GM21786 (cell line): ENCODE measurements around the gene AFF3.

Experiments
- ATAC-seq: cut with Tn5 transposase; IDR thresholded peaks from one replicate; pipeline ENCODE4 v1.9.1; 2021; ENCODE audit not compliant: unreplicated experiment

Gene AFF3

GRCh38 chr2:100072503-100072902 is 69.9 kb downstream of the AFF3 start:
- no peak for ATAC-seq

DNA sequence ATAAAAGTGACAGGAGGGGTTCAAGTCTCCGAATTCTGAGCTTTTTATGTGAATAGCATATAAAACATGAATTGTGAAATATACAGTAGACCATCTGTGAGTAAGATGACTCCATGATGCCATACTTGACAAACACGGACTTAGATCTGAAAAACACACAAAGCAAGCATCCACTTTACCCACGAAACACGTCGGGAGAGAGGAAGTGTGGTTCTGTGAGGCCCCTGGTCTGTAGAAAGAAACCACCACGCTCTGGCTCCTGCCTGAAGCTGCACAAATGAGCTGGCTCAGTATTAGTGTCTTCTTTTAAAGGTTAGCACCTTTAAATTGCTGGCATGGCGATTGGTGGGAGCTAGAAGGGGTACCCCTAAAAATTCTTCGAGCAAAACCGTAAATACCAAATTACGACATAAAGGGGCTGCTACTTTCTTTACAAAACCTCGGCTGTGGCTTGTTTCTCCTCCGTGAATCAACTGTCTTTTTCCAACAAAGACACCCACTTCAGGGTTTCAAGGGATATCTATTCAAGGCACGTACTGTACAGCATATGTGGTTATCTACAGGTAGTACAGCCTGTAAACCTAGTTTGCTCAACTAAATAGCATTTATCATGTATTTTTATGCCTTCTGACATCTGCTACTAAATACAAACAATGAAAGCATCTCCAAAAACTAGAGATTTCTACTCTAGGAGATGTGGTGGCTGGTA is 70.9 kb downstream of the AFF3 start:
- ATAC-seq, result no peak

DNA sequence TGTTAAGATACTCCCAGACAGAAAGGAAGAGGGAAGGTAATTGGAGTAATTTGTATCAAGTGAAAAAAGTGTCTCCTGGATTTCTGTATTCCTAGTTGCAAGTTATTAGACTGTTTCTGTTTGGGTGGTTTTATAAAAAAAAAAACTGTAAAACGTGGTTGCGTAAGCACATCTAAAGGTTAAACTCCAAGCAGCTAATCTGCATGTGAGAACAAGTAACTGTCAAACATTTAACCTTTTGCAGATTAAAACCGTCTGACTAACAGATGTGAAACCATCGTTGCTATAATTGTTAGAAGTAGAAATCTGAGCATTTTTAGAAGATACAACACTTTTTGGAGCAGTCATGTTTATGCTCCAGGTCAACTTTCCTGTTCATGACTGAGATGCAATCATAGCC is 72.3 kb downstream of the AFF3 start:
- ATAC-seq, result no peak

- no peak for ATAC-seq
Measured at GRCh38 chr2:100068395-100068794, 74.0 kb downstream of the AFF3 start.

- no peak for ATAC-seq
Measured at GRCh38 chr2:100067784-100068183, 74.6 kb downstream of the AFF3 start.

DNA sequence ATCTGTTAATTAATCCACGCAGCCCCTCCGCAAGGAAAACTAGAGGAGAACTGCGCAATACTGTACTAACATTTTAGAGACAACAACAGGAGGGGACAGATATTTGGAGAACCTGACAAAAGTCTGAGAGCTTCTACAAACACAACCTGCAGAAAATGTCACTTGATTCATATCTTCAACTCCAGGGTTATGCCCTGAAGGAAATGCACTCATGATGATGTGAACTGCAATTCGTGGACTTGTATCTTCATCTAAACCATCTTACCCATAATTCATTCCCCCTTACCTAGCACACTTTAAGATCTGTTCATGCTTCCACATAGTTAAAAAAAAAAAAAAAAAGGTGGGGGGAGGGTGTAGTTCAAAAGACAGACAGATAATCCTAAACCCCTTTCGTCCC is 75.5 kb downstream of the AFF3 start:
- no peak for ATAC-seq

- no peak for ATAC-seq
Measured at GRCh38 chr2:100066246-100066645, 76.1 kb downstream of the AFF3 start.

- ATAC-seq, result no peak
Measured at GRCh38 chr2:100064592-100065428, 77.6 kb downstream of the AFF3 start.

GRCh38 chr2:100064165-100064564 is 78.2 kb downstream of the AFF3 start:
- ATAC-seq, result no peak

DNA sequence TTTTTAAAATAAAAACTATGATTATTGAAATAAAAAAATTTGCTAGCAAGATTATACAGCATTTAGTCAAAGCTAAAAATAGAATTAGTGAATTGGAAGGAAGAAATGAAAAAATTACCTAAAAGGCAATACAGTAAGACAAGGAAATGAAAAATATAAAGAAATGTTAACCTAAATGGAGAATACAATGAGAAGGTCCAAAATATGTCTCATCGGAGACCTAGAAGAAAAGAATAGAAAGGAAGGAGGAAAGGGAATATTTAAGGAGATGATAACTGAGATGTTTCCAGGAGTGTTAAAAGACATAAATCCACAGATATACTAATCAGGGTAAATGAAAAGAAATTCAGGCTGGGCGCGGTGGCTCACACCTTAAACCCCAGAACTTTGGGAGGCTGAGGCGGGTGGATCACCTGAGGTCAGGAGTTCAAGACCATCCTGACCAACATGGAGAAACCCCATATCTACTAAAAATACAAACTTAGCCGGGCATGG is 78.9 kb downstream of the AFF3 start:
- ATAC-seq, result no peak

DNA sequence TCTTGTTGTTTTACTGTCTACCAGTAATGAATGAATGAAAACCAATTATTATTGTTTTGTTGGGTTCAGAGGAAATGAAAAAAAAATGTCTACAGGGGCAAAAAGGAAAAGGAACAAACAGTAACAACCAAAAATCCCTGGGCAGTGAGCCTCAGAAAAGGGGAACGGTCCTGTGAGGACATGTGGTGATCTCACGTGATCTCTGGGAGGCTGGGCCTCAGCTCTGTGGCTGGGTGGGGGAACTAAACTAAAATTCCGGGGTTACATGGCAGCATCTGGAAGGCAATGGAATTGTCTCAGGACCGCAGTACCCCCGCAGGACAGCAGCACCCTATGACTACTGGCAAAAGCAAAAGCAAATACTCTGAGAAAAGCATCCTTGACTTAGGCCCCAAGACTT is 80.1 kb downstream of the AFF3 start:
- ATAC-seq, result no peak

- no peak for ATAC-seq
Measured at GRCh38 chr2:100060875-100061274, 81.5 kb downstream of the AFF3 start.

DNA sequence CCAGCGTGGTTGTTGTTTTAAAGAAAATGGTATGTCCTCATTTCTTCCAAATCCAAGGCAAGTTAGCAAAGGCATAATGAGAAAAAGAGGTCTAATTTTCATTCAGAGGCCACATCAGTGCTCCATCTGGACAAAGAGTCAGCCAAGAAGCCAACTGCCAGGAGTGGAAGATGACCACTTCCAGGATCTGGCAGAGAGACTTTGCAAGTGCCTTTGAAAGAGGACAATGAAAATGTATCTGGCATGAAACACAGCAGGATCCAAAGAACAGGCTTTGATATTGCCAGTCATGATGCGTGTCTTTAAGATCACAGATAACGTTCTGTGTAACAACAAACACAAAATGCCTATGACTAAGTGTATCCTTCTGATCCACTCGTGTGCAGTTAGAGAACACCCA is 82.8 kb downstream of the AFF3 start:
- ATAC-seq, result no peak

DNA sequence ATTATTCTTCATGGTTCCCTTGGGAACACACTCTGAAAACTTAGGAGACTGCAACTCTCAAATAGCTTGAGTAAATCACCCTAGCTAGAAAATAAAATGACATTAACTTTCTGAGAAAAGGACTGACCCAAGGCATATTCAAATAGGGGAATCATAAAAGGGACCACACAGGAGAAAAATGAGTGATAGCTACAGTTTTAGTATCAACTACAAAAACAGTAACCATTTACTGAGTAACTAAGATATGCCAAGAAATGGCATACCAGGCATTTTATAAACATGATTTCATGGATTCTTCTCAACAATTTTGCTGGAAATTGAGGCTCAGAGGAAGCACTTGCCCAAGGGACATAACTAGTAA is 84.5 kb downstream of the AFF3 start:
- no peak for ATAC-seq

DNA sequence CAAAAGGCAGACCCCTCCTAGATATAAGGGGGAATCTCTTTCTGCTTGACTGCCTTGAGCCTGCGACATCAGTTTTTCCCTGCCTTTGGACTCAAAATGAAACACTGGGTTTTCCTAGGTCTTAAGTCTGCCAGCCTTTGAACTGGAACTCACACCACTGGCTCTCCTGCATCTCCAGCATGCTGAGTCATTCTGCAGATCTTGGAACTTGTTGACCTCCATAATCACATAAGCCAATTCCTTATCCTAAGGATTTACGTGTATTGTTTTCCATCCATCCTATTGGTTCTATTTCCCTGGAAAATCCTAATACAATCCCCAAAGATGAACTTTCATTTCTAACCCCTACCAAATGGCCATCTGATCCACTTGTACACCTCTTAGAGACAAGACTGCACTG is 88.0 kb downstream of the AFF3 start:
- ATAC-seq, result no peak

DNA sequence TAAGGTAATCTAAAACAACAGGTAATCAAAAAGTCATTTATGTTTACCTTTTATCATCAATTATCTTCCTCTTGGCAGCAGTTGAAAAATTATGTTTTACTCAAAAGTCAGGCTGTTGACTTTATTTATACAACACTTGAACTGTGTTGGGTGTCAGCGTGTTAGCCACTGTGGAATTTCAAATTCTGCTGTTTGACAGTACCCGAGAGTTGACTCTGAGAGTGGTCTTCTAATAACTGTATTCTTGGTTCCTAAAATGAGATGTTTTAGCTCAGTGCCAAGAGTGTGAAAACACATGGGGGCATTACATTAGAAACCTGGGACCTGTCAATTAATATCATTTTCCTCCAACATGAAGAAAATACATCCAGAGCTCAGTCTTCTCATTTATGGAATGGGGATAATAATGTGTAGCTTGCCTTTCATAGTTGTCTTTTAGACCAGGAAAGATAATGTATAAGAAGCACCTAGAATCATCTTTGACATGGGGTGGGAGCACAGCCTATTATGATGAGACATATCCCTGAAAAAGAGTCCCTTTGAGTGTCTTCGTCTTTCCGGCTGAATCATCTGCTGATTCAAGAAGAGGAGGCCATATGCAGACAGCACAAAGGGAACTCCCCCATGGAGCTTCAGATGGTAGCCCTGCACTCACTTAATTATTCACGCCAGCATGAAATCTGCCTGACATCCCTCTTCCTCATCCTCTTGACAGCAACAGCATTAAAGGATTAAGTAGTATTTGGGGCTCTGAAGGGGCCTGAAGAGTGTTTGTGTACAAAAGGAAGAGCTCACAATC is 89.1 kb downstream of the AFF3 start:
- ATAC-seq, result no peak

DNA sequence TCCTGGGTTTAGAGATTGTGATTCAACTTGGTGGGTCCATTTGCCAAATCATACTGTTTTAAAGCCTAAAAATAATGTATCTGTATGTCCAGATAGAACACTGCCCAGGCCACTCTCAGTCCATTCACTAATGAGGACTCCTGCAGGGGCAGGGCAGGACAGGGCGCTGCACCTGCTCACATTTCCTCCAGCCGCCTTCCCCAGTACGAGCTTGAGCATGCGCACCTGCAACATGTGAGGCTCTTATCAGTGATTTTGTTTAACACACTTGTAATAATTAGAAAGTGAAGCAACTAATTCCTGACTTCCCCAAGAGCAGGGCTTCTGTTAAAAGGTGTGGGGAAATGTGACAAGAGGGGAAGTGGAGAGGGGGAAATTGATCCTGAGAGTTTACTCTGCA is 89.7 kb downstream of the AFF3 start:
- ATAC-seq, result no peak

DNA sequence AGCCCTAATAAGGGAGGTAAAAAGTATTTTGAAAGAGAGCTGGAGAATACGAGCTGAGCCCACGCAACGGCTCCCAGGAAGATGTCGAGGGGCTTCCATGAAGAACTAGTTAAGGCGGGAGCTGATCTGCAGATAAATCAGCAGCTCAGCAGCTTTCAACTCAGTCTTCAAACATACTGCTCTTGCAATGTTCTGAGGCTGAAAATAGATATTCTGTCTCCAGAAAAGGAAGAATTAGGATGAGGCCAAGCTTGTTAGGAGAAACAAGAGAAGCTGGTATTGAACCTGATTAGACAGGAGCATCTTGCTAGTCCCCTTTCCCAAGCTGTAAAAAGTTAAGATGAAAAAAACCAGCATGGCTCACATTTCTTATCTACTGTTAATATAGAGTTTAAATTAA is 91.1 kb downstream of the AFF3 start:
- no peak for ATAC-seq

DNA sequence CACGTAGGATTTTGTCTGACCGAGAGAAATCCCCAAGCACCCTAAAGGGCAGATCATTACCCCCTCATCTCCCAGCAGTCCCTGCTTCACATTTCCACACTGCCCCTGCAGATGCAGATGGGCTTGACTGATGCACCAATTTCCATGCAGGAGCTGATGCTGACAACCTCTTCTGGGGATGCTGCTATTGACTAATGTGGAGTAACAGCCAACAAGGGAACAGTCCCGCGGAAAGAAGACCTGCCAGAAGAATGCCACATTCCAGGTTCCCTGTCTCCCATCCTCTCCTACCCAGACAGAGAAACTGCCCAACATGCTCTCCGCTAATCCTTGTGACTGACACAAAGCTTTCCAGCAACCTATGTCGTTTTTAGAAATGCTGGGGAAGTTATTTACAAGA is 91.7 kb downstream of the AFF3 start:
- ATAC-seq, result no peak

- no peak for ATAC-seq
Measured at GRCh38 chr2:100046961-100047947, 95.1 kb downstream of the AFF3 start.
